Activated B cell treated with CpG ODN at 0.5 μM for 24 hours (primary cell): Measurements from ENCODE around the gene SMIM24. TPM values are rescaled to one million over a fixed set of nuclear protein-coding genes. Genes with fewer than 3 reads are reported as not detected.
"Not testable (repeated sequence)": the region's sequence is repeated elsewhere in the genome, so short reads cannot be mapped to it uniquely, and the experiment has no call there.

Experiments
- ATAC-seq: fragments of 200-7000 bp; cut with Tn5 transposase; one replicate; pipeline ENCODE4 v1.10.0; 2021; ENCODE audit warnings: low read depth, mild to moderate bottlenecking, moderate library complexity
- CTCF ChIA-PET: fragments of 350-600 bp; sonication (Branson Sonifier 250); formaldehyde crosslinking; loops from one replicate; lab custom pipeline; 2021; ENCODE audit warnings: antibody characterized with exemption; lab: Charles Lee
- POLR2A ChIA-PET: fragments of 350-600 bp; sonication (Branson Sonifier 250); formaldehyde crosslinking; loops from one replicate; lab custom pipeline; 2021; ENCODE audit warnings: antibody characterized with exemption; lab: Charles Lee
- DNase-seq: peaks from one replicate; pipeline ENCODE4 v3.0.0; 2022
- H3K27ac Mint-ChIP-seq: one replicate; pipeline ENCODE4 v1.8.0; 2020; ENCODE audit warnings: mixed read lengths
- H3K27me3 Mint-ChIP-seq: one replicate; pipeline ENCODE4 v1.8.0; 2021; ENCODE audit warnings: mixed read lengths
- H3K36me3 Mint-ChIP-seq: one replicate; pipeline ENCODE4 v1.8.0; 2021; ENCODE audit warnings: low read depth, mixed read lengths
- H3K4me1 Mint-ChIP-seq: one replicate; pipeline ENCODE4 v1.8.0; 2021; ENCODE audit warnings: mixed read lengths
- H3K4me3 Mint-ChIP-seq: one replicate; pipeline ENCODE4 v1.8.0; 2020; ENCODE audit warnings: mild to moderate bottlenecking, mixed read lengths
- H3K9me3 Mint-ChIP-seq: one replicate; pipeline ENCODE4 v1.8.0; 2020; ENCODE audit warnings: mixed read lengths
- CTCF ChIP-seq: fragments of 200-600 bp; IDR thresholded peaks from one replicate; pipeline ENCODE4 v1.8.0; 2022; ENCODE audit warnings: antibody characterized with exemption, mild to moderate bottlenecking
- intact Hi-C: fragments of 100-400 bp; cut with micrococcal nuclease; formaldehyde crosslinking; loops from one replicate; pipeline ENCODE4 v1.15.1; 2024
- total RNA-seq: library from RNA; stranded (reverse); gene quantifications from 2 replicates; pipeline ENCODE4 v1.2.3, GENCODE V29; 2022

SMIM24 gene
- total RNA-seq, 1 donor from 2014 or later, result not detected

DNA sequence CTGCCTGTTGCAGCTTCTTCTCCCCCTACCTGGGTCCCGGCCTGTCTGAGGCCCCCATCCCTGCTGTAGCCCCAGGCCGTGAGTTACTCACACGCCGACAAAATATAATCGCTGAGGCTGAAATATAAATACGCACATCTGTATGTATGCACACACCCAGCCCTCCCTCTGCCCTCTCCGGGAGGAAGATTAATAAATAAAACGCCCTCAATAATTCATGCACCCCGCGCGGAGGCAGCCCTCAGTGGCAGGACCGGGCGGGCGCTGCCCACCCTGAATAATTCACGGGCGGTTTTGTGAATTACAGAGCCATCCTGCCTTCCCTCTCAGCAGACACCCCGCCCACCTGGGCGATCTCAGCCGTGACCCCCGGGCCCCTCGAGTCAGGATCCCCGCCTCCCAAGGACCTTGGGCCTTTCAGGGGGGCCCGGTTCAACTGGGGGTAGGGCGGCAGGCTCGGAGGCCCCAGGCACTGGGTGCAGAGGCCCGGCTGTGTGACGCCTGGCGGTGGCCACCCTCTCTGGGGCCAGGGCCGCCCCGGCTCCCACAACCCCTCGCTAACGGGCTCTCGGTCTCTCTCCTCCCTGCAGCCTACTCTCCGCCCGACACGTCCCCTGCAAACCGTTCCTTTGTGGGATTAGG lies 24.2 kb downstream of the SMIM24 start:
- no peak for DNase-seq
- H3K9me3 Mint-ChIP-seq, result no peaks in the 10 kb centered on the region

DNA sequence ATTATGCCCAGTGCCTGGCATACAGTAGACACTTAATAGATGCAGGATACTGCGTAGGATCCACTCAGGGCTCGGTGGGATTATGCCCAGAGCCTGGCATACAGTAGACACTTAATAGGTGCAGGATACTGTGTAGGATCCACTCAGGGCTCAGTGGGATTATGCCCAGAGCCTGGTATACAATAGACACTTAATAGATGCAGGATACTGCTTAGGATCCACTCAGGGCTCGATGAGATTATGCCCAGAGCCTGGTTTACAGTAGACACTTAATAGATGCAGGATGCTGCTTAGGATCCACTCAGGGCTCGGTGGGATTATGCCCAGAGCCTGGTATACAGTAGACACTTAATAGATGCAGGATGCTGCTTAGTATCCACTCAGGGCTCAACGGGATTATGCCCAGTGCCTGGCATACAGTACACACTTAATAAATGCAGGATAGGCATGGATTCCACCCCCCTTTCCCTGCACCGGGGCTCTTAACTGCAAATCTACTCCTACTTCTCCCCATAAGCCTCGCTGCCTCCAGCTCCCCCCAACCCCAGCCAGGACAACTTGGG lies 24.9 kb downstream of the SMIM24 start:
- H3K4me1 Mint-ChIP-seq, result peaks cover 6% of the 10 kb centered on the region
- H3K4me3 Mint-ChIP-seq, result no peak overlapping the region
- CTCF ChIA-PET, result interaction anchor here (0.8 kb wide), 1 partner anchor 17 kb away, joined by 3 read pairs; no protein-coding TSS in a partner anchor
- no peak for TF ChIP-seq CTCF
- intact Hi-C loops, result no loop called here
- ATAC-seq (no peak), DNase-seq (no peak)
- no peak overlapping the region for H3K27ac Mint-ChIP-seq
- no peaks in the 10 kb centered on the region for H3K9me3 Mint-ChIP-seq
- POLR2A ChIA-PET, result no interaction called here
- peaks cover 29% of the 10 kb centered on the region for H3K36me3 Mint-ChIP-seq
- H3K27me3 Mint-ChIP-seq, result no peaks in the 10 kb centered on the region

More for the DNA sequence above, 24.2 kb downstream of the SMIM24 start:
- H3K36me3 Mint-ChIP-seq, result peaks cover 24% of the 10 kb centered on the region
- no peak for TF ChIP-seq CTCF
- peaks cover 4% of the 10 kb centered on the region for H3K4me1 Mint-ChIP-seq
- intact Hi-C loops, result no loop called here
- no peak overlapping the region for H3K27ac Mint-ChIP-seq
- ChIA-PET CTCF (interaction anchor here (0.8 kb wide), 1 partner anchor 16 kb away, joined by 3 read pairs; no protein-coding TSS in a partner anchor), POLR2A (no interaction called here)
- no peak overlapping the region for H3K4me3 Mint-ChIP-seq
- H3K27me3 Mint-ChIP-seq, result no peaks in the 10 kb centered on the region
- ATAC-seq, result no peak

DNA sequence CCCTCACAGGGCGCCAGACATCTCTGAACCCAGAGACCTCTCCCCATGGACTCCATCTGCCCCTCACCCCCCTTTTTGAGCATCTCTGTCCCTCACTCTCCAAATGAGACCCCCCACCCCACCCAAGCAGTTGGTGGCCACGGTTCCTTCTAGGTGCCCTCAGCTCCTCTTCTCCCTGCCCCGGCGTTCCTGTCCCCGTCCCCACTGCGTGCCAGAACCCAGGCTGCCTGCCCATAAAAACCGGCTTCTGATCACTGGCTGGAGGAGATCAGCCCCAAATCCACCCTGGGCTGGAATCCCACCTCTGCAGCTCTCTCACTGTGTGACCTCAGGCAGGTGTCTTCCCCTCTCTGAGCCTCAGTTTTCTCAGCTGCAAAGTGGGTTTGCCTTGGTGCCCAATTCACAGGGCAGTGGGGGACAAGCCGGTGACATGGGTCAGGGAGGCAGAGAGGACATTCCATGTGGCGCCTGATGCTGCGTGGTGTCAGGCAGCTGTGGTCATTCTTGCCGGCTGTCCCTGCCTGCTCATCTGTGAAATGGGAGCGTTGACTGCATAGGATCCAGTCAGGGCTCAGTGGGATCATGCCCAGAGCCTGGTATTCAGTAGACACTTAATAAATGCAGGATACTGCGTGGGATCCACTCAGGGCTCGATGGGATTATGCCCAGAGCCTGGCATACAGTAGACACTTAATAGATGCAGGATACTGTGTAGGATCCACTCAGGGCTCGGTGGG lies 25.5 kb downstream of the SMIM24 start:
- Mint-ChIP-seq H3K9me3 (no peaks in the 10 kb centered on the region), H3K4me3 (no peak overlapping the region), H3K36me3 (peaks cover 29% of the 10 kb centered on the region), H3K4me1 (peaks cover 6% of the 10 kb centered on the region), H3K27me3 (no peaks in the 10 kb centered on the region), H3K27ac (no peak overlapping the region)
- intact Hi-C loops, result no loop called here
- ChIA-PET CTCF (no interaction called here), POLR2A (no interaction called here)
- DNase-seq (no peak), ATAC-seq (no peak)
- no peak for TF ChIP-seq CTCF

DNA sequence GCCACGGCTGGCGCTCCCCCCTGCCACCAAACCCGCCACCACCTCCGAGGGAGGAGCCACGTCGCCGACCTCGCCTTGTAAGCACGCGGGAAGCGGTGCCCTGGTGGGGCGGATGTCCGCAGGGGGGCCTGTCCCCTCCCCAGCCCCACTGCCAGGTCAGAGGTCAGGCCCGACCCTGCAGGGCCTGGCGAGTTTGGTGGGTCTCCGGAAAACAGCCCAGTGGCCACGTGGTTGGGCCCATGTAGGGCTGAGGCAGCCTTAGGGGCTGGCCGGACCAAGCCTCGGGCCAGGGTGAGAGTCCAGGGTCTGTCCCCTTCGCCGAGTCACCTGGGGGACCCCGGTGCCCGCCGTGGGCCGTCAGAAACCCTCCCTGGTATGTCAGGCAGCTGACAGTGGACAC lies 26.5 kb downstream of the SMIM24 start:
- no peak for ATAC-seq
- no peak for TF ChIP-seq CTCF
- no peaks in the 10 kb centered on the region for H3K9me3 Mint-ChIP-seq
- peaks cover 6% of the 10 kb centered on the region for H3K4me1 Mint-ChIP-seq
- DNase-seq, result no peak
- ChIA-PET POLR2A (no interaction called here), CTCF (no interaction called here)
- H3K27me3 Mint-ChIP-seq, result no peaks in the 10 kb centered on the region
- H3K4me3 Mint-ChIP-seq, result no peak overlapping the region
- intact Hi-C loops, result no loop called here
- H3K27ac Mint-ChIP-seq, result no peak overlapping the region
- peaks cover 32% of the 10 kb centered on the region for H3K36me3 Mint-ChIP-seq

GRCh38 chr19:3452942-3453214 lies 27.4 kb downstream of the SMIM24 start:
- ATAC-seq, H3K4me1 Mint-ChIP-seq, H3K27me3 Mint-ChIP-seq, intact Hi-C loops, H3K9me3 Mint-ChIP-seq, CTCF ChIA-PET, H3K27ac Mint-ChIP-seq, H3K4me3 Mint-ChIP-seq, POLR2A ChIA-PET, DNase-seq: not testable (repeated sequence)
- H3K36me3 Mint-ChIP-seq, result peaks cover 32% of the 10 kb centered on the region
